Fibroblast of the aortic adventitia (primary cell): Measurements from ENCODE around the gene RNF112. TPM values are rescaled to one million over a fixed set of nuclear protein-coding genes. Genes with fewer than 3 reads are reported as not detected.

Experiments
- DNase-seq: peaks from one replicate; pipeline ENCODE4 v3.0.0-alpha.2; 2010; ENCODE audit warnings: low read depth
- H3K4me3 ChIP-seq: 2 replicates; pipeline ENCODE4 v1.5.1; 2011; ENCODE audit warnings: low read depth, mild to moderate bottlenecking, control low read depth, low read length, moderate library complexity
- CTCF ChIP-seq: IDR thresholded peaks from 2 replicates; pipeline ENCODE4 v1.5.1; 2011; ENCODE audit warnings: mild to moderate bottlenecking, low read length, control low read depth, inconsistent platforms; ENCODE audit not compliant: insufficient read depth
- total RNA-seq: library from RNA; depleted of rRNA; stranded (reverse); fragments of >200 nt; gene quantifications from 2 replicates; pipeline ENCODE4 v1.2.3, GENCODE V29; 2012; ENCODE audit warnings: low replicate concordance

Gene RNF112
- total RNA-seq, 1 donor, result 0.36 TPM

DNA sequence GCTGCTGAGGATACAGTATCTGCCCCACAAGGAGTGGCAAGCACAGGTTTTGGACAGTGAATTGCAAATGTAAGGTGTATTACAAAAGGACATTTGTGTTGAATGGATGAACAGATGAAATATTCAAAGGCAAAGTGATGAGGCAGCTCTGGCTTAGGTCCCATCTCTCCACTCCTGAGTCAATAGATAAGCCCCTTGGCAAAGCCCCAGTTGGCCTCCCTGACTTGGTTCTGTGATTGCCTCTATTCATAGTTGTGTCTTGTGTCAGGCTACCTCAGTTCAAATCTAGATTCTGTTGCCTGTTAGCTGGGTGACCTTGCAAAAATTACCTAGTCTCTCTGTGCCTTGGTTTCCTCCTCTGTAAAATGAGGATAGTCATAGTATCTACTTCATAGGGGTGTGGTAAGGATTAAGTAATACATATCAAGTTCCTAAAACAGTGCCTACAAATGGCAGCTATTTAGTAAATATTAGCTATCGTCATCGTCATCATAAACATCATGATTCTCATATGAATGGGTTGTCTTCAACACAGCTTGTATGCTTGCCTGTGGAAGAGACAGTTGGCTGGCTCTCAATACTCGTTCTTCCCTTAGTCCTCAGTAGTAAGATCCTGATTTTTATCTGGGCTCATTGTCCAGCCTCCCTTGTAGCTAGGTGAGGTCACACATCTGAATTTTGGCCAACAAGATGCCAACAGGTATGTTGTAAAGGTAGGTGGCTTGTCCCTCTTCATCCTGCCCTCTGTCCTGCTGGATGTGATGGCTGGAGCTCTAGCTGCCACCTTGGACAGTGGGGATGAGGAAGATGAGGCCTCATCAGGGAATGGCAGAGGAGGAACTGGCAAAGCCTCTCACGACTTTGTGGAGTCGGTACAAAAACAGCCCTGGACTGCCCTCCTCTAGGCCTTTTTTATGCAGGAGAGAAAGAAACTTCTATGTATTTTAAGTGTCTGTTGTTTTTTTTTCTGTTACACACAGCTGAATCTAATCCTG, 21.9 kb upstream of the RNF112 start:
- DNase-seq, result peak; percentile 54
- no peak overlapping the region for H3K4me3 ChIP-seq
- no peak for TF ChIP-seq CTCF

DNA sequence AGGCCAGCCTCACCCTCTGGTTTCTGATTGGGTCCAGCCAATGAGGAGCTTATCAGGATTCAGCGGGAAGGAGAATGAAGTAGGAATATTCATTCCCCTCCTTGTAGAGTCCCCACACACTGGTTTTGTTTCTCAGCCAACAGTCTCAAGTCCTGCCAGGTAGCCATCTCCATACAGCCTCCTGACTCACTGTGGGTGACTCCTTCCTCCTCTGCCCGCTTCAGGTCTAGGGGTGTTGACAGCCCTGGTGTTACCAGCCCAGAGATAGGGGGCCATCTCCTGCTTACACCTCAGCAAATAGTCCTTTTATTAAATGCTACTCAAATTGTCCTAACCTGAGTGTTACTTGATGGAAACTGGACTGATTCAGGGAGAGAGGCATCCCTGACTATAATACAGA, 20.1 kb upstream of the RNF112 start:
- TF ChIP-seq CTCF, result no peak
- DNase-seq, result no peak
- H3K4me3 ChIP-seq, result no peak overlapping the region

DNA sequence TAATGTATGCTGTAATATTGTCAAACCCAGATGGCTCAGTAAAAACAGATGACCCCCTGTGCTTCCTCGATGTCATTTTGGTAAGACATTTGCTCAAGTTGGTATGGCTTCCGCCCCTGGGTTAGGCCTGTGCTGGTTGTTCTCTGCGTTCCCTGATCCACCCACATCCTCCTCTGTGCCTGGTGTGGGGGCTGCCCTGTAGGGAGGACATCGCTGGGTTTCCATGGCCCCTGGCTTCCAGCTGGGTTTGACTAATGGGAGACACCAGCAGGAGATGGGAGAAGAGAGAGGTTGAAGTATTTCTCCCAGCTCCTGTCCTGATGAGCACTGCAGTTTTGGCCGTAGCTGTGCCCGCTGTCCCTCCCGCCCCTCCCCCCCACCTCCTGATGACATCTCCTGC, 19.6 kb upstream of the RNF112 start:
- no peak for DNase-seq
- no peak for TF ChIP-seq CTCF
- H3K4me3 ChIP-seq, result no peak overlapping the region

DNA sequence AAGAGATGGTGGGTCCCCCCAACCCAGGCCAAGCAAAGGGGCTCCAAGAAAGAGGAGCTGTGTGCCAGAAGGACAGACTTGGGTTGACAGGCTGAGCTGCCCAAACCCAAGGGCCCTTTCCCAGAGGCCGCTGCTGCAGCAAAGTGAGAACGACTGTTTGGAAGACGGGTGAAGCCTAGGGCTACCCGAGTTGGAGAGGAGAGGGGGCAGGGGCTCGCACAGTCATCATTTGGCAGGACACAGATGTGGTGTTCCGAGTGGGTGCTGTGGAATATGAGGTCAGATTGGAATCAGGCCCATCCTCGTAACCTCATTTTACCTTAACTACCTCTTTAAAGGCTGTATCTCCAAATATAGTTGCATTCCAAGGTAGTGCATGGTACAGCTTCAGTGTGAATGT, 18.7 kb upstream of the RNF112 start:
- no peak for TF ChIP-seq CTCF
- DNase-seq, result no peak
- H3K4me3 ChIP-seq, result no peak overlapping the region

DNA sequence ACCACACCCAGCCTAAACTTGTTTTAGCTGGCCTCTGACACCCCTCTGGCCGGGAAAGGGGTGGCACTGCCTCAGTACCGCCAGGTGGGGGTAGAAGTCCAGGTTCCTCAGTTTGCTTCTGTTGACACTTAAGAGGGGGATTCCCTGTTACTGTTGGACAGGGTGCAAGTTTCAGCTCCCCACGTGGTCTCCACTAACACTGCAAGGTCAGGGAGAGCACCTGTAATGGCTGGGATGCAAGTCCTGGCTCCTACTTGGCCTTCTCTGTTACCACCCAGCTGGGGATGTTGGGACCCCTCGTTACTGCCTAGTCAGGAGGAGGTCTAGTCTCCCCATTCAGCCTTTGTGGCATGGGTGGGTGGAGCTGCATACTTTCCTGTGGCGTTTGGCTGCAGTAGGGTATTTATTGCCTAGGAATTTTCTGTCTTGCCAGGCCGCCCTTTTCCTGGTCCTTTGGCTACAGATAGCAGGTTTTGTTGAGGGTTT, 13.4 kb upstream of the RNF112 start:
- no peak for DNase-seq
- no peak overlapping the region for H3K4me3 ChIP-seq
- no peak for TF ChIP-seq CTCF

DNA sequence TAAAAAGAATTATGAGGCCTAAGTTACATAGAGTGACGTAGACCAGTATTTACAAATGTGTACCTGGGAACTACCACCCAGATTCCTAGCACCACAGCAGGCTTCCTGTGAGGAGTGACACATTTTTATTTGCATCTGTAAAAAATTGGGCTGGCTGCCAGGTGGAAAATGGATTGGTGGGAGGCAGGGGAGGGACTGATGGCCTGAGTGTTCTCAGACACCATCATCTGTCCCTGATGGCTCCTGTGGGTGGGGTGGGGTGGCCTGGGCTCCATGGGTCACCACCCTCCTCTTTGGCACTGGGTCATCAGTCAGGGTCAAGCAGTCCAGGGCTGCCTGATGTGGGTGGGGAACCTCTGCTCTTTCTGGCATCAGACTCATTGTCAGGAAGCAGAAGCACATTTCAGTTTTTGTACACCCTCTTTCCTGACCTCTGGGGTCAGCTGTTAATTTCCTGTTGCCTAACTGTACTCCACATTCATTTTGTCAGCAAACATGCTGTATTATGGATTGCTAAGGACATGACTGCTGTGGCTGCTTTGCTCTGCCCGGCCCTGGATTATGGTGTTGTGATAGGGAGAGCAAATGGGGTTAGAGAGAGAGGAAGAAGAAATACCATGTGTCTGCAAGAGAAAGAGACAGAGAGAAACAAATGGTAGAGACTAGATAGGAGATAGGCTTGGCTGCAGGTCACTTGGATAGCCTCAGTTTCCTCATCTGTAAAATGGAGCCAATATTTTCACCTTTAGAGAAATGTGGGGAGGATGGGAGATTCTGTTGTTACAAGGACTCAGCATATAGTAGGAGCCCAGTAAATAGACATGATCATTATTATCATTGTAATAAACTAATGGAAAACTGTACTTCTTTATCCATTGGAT, 12.5 kb upstream of the RNF112 start:
- no peak overlapping the region for H3K4me3 ChIP-seq
- no peak for TF ChIP-seq CTCF
- DNase-seq, result peak; percentile 49
